Endothelial cell of umbilical vein (primary cell): ENCODE measurements around the gene PSG5. TPM values are rescaled to one million over a fixed set of nuclear protein-coding genes. Genes with fewer than 3 reads are reported as not detected.
"Not testable (repeated sequence)": the region's sequence is repeated elsewhere in the genome, so short reads cannot be mapped to it uniquely, and the experiment has no call there.

ENCODE experiments used
- BruUV-seq: library from RNA; stranded (reverse); fragments of 400-500 nt; replicated peaks from 2 replicates; lab custom pipeline; 2021; lab: Mats Ljungman, UMichigan
- CTCF ChIA-PET: fragments of 300-600, 350-600 bp; sonication (Branson Sonifier 250); formaldehyde crosslinking; loops from one replicate; lab custom pipeline; 2021; ENCODE audit warnings: antibody characterized with exemption, inconsistent platforms; lab: Charles Lee
- POLR2A ChIA-PET: fragments of 300-600, 350-600 bp; sonication (Branson Sonifier 250); formaldehyde crosslinking; loops from one replicate; lab custom pipeline; 2021; ENCODE audit warnings: antibody characterized with exemption, inconsistent platforms; lab: Charles Lee
- DNase-seq: peaks from one replicate; pipeline ENCODE4 v3.0.0-alpha.2; 2011; ENCODE audit warnings: low read depth, low spot score
- FAIRE-seq: peaks from 2 replicates; lab custom pipeline; 2011; peaks lifted over from hg19 to GRCh38; lab: Jason Lieb, UNC
- H2AFZ ChIP-seq: 2 replicates; pipeline ENCODE4 v1.6.0; 2012; ENCODE audit warnings: low read depth, low read length, control low read depth, inconsistent platforms
- H3K27ac ChIP-seq: 2 replicates; pipeline ENCODE4 v1.5.1; 2011; ENCODE audit warnings: low read depth, mild to moderate bottlenecking, control low read depth, low read length, moderate library complexity; ENCODE audit not compliant: insufficient read depth
- H3K27me3 ChIP-seq, 2 experiments: 2 replicates each; pipeline versions ENCODE4 v1.6.0 to v1.6.1; 2011; ENCODE audit warnings: low read length in 2 of 2, mixed read lengths in 1 of 2; ENCODE audit not compliant: control insufficient read depth in 2 of 2, insufficient read depth in 2 of 2
- H3K36me3 ChIP-seq, 2 experiments: 2 replicates in 1 of 2; 3 replicates in 1 of 2; pipeline ENCODE4 v1.5.1; 2011; ENCODE audit warnings: low read length in 2 of 2, mild to moderate bottlenecking in 1 of 2, moderate library complexity in 1 of 2; ENCODE audit not compliant: control insufficient read depth in 2 of 2, insufficient read depth in 2 of 2; ENCODE audit errors: extremely low read depth in 1 of 2
- H3K4me1 ChIP-seq: 3 replicates; pipeline ENCODE4 v1.5.1; 2011; ENCODE audit warnings: mild to moderate bottlenecking, low read length; ENCODE audit not compliant: control insufficient read depth, insufficient read depth; ENCODE audit errors: extremely low read depth
- H3K4me2 ChIP-seq: 2 replicates; pipeline ENCODE4 v1.6.1; 2011; ENCODE audit warnings: low read length, control low read depth, mixed read lengths; ENCODE audit not compliant: insufficient read depth
- H3K4me3 ChIP-seq, 3 experiments: fragments of 200-600 bp in 1 of 3; sonication (generic), shearing (Covaris generic) in 1 of 3; replicated peaks in 1 of 3; 2 replicates each; pipeline ENCODE4 v1.5.1; 2011 to 2016; ENCODE audit warnings: control low read depth in 3 of 3, low read length in 3 of 3, mild to moderate bottlenecking in 2 of 3, inconsistent platforms in 1 of 3, low read depth in 1 of 3, moderate library complexity in 1 of 3; ENCODE audit not compliant: insufficient read depth in 1 of 3
- H3K79me2 ChIP-seq: 2 replicates; pipeline ENCODE4 v1.6.0; 2012; ENCODE audit warnings: low read length, inconsistent platforms; ENCODE audit not compliant: control insufficient read depth, insufficient read depth
- H3K9ac ChIP-seq: replicated peaks from 2 replicates; pipeline ENCODE3; 2011; ENCODE audit warnings: low read length, control low read depth; ENCODE audit not compliant: insufficient read depth; ENCODE audit errors: extremely low read depth
- H3K9me1 ChIP-seq: replicated peaks from 3 replicates; pipeline ENCODE4 v1.6.0; 2011; ENCODE audit warnings: mild to moderate bottlenecking, low read length; ENCODE audit not compliant: control insufficient read depth, insufficient read depth; ENCODE audit errors: extremely low read depth
- H3K9me3 ChIP-seq: replicated peaks from 2 replicates; pipeline ENCODE4 v1.5.1; 2012; ENCODE audit warnings: low read length, inconsistent platforms; ENCODE audit not compliant: control insufficient read depth, insufficient read depth
- H4K20me1 ChIP-seq: replicated peaks from 2 replicates; pipeline ENCODE3; 2011; ENCODE audit warnings: mild to moderate bottlenecking, low read length; ENCODE audit not compliant: control insufficient read depth, insufficient read depth; ENCODE audit errors: extremely low read depth
- EZH2 ChIP-seq: IDR thresholded peaks from 2 replicates; pipeline ENCODE4 v1.6.1; 2012; ENCODE audit warnings: borderline replicate concordance, low read depth, mild to moderate bottlenecking, moderate library complexity, low read length, inconsistent platforms; ENCODE audit not compliant: severe bottlenecking
- FOS ChIP-seq: IDR thresholded peaks from 2 replicates; pipeline ENCODE4 v1.6.1; 2011; ENCODE audit warnings: mild to moderate bottlenecking, low read length, moderate library complexity, borderline replicate concordance; ENCODE audit not compliant: insufficient read depth
- GATA2 ChIP-seq: IDR thresholded peaks from 2 replicates; pipeline ENCODE4 v1.7.0; 2011; ENCODE audit warnings: low read depth, mild to moderate bottlenecking, moderate library complexity, mixed read lengths, low read length; ENCODE audit not compliant: insufficient read length, insufficient read depth
- JUN ChIP-seq: IDR thresholded peaks from 2 replicates; pipeline ENCODE4 v1.6.1; 2011; ENCODE audit warnings: borderline replicate concordance, low read depth; ENCODE audit not compliant: insufficient read length, insufficient read depth
- MYC ChIP-seq: IDR thresholded peaks from one replicate; pipeline ENCODE4 v1.6.1; 2011; ENCODE audit warnings: mild to moderate bottlenecking, low read depth, low read length
- POLR2A ChIP-seq: IDR thresholded peaks from 2 replicates; pipeline ENCODE4 v1.6.1; 2012; ENCODE audit warnings: low read depth, mild to moderate bottlenecking, control low read depth, low read length
- POLR2AphosphoS5 ChIP-seq: IDR thresholded peaks from 2 replicates; pipeline ENCODE4 v1.6.1; 2012; ENCODE audit warnings: low read depth, mild to moderate bottlenecking, control low read depth, low read length, moderate library complexity; ENCODE audit not compliant: insufficient read depth
- dilution Hi-C: fragments of 300-500 bp; cut with MboI; formaldehyde crosslinking; loops from one replicate; pipeline ENCODE4 v1.15.0; 2019; ENCODE audit warnings: low sequenced_read_pairs; ENCODE audit not compliant: extremely low pct_ligation_motif_present
- intact Hi-C: fragments of 100-400 bp; cut with micrococcal nuclease; formaldehyde crosslinking; loops from one replicate; pipeline ENCODE4 v1.10.0; 2022
- polyA plus RNA-seq, 4 experiments: library from polyadenylated mRNA; depleted of rRNA in 3 of 4; stranded (reverse) in 3 of 4; unstranded in 1 of 4; fragments of >200 nt; gene quantifications; 2 replicates each; pipeline versions ENCODE4 v1.2.1 to v1.2.3, GENCODE V29; 2011 to 2012; ENCODE audit warnings: missing spikeins in 1 of 4
- total RNA-seq: library from RNA; stranded (reverse); gene quantifications from 2 replicates; pipeline ENCODE4 v1.2.3, GENCODE V29; 2021
- TF ChIP-seq, protein P1 (sequence below): IDR thresholded peaks from 2 replicates; pipeline ENCODE4 v1.6.1; 2011; ENCODE audit not compliant: insufficient read depth, insufficient read length
- TF ChIP-seq, protein P2 (sequence below), 2 donors: IDR thresholded peaks; 1 replicate in 1 of 2; 2 replicates in 1 of 2; pipeline ENCODE4 v1.5.1; 2011; ENCODE audit warnings: low read length in 2 of 2, mild to moderate bottlenecking in 2 of 2, moderate library complexity in 2 of 2, control low read depth in 1 of 2, inconsistent platforms in 1 of 2, low read depth in 1 of 2; ENCODE audit not compliant: insufficient read depth in 1 of 2; ENCODE audit errors: extremely low read depth in 1 of 2

The PSG5 gene
- total and polyA plus RNA-seq, 2 donors (not counting 3 experiments of a cell fraction or from before 2014, with no cell fraction given) = not detected

DNA sequence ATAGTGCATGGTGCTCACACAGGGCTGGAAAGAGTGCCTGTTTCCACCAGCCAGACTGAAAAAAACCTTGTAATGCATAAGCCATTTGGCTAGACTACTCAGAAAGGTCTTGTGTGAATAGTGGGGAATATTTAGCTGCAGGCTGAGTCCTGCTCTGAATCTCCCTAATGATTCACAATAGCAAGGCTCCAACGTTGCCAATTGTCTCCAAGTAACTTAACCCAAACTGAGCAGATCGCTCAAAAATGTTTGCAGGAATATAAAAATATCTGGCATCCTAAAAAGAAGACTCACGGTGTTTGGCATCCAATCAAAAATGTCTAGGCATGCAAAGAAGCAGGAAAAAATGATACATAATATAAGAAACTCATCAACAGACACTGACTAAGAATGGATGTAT, 59.0 kb downstream of the PSG5 start:
- H3K36me3 ChIP-seq, H3K27me3 ChIP-seq, H2AFZ ChIP-seq, H3K9ac ChIP-seq, H3K4me3 ChIP-seq, POLR2A ChIA-PET, H4K20me1 ChIP-seq, H3K9me1 ChIP-seq, H3K79me2 ChIP-seq, H3K4me1 ChIP-seq, DNase-seq, H3K4me2 ChIP-seq, H3K9me3 ChIP-seq, CTCF ChIA-PET, BruUV-seq, FAIRE-seq, H3K27ac ChIP-seq, intact Hi-C loops, dilution Hi-C loops: not testable (repeated sequence)

DNA sequence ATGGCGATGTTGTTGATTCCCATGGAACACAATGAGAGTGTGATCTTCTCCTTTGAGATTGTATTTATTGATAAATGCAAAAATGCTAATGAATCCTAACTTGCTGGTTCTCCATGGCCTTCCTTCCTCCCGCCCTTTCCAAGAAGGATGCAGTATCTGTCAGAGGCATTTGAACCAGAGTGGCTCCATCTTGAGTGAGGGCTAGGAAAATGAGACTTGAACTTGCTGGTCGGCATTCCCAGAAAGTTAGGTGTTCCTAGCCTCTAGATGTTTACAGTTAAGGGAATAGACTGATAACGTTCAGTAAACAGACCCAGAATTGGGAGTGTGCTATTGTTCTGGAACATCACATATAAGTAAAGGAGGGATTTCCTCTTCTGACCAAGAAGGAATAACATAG, 59.6 kb downstream of the PSG5 start:
- CTCF ChIA-PET = no interaction called here
- BruUV-seq = no TSS peak
- no peak overlapping the region for H2AFZ ChIP-seq
- H3K4me1 ChIP-seq = no peaks in the 10 kb centered on the region
- H3K9ac ChIP-seq = no peak overlapping the region
- no peaks in the 10 kb centered on the region for H3K9me3 ChIP-seq
- no peaks in the 10 kb centered on the region for H3K79me2 ChIP-seq
- DNase-seq = no peak
- H3K9me1 ChIP-seq = no peaks in the 10 kb centered on the region
- TF ChIP-seq, protein P1, sequence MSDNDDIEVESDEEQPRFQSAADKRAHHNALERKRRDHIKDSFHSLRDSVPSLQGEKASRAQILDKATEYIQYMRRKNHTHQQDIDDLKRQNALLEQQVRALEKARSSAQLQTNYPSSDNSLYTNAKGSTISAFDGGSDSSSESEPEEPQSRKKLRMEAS = no peak
- no peak for TF ChIP-seq MYC
- TF ChIP-seq GATA2 = no peak
- no peak for TF ChIP-seq FOS
- no peak for TF ChIP-seq JUN
- TF ChIP-seq POLR2A = no peak
- no peak for TF ChIP-seq POLR2AphosphoS5
- no peak for TF ChIP-seq EZH2
- TF ChIP-seq, protein P2, sequence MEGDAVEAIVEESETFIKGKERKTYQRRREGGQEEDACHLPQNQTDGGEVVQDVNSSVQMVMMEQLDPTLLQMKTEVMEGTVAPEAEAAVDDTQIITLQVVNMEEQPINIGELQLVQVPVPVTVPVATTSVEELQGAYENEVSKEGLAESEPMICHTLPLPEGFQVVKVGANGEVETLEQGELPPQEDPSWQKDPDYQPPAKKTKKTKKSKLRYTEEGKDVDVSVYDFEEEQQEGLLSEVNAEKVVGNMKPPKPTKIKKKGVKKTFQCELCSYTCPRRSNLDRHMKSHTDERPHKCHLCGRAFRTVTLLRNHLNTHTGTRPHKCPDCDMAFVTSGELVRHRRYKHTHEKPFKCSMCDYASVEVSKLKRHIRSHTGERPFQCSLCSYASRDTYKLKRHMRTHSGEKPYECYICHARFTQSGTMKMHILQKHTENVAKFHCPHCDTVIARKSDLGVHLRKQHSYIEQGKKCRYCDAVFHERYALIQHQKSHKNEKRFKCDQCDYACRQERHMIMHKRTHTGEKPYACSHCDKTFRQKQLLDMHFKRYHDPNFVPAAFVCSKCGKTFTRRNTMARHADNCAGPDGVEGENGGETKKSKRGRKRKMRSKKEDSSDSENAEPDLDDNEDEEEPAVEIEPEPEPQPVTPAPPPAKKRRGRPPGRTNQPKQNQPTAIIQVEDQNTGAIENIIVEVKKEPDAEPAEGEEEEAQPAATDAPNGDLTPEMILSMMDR (IDR thresholded peaks at IDR 0.05; ENCODE audit: extremely low read depth in 1 of 2, insufficient read depth in 1 of 2, low read depth in 1 of 2, low read length in 2 of 2) = no peak
- no peak overlapping the region for H3K4me2 ChIP-seq
- POLR2A ChIA-PET = no interaction called here
- no peak for FAIRE-seq
- intact Hi-C loops (no loop called here), dilution Hi-C loops (no loop called here)
- no peak overlapping the region for H3K27ac ChIP-seq
- no peaks in the 10 kb centered on the region for H3K27me3 ChIP-seq
- no peak overlapping the region for H3K4me3 ChIP-seq
- H4K20me1 ChIP-seq = no peaks in the 10 kb centered on the region
- H3K36me3 ChIP-seq = no peaks in the 10 kb centered on the region
